ENCODE results near the gene NLRP13.

DNA sequence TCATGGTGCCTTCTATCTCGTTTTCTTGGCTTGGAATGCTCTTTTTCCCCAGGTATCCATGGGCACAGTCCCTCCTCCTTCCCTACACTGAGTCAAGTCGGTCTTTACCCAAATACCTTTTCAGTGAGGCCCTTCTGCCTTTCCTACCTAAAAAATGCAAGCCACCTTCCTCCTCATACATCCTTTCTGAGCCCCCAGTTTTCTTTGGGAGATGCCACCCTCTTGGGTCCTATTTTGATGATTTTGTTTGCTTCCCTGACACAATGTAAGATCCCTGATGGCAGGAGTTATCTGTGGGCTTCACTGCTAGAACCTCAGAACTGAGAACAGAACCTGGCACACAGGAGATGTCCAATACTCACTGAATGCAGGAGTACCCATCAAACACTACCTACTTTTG, 22.3 kb downstream of the NLRP13 start:
- TF ChIP-seq POLR2A (IDR thresholded peaks at IDR 0.05) (no peak), POLR2AphosphoS5 (IDR thresholded peaks at IDR 0.05) (no peak), EP300 (IDR thresholded peaks at IDR 0.05; ENCODE audit: low read depth) (no peak)
- TF ChIP-seq, protein P1, sequence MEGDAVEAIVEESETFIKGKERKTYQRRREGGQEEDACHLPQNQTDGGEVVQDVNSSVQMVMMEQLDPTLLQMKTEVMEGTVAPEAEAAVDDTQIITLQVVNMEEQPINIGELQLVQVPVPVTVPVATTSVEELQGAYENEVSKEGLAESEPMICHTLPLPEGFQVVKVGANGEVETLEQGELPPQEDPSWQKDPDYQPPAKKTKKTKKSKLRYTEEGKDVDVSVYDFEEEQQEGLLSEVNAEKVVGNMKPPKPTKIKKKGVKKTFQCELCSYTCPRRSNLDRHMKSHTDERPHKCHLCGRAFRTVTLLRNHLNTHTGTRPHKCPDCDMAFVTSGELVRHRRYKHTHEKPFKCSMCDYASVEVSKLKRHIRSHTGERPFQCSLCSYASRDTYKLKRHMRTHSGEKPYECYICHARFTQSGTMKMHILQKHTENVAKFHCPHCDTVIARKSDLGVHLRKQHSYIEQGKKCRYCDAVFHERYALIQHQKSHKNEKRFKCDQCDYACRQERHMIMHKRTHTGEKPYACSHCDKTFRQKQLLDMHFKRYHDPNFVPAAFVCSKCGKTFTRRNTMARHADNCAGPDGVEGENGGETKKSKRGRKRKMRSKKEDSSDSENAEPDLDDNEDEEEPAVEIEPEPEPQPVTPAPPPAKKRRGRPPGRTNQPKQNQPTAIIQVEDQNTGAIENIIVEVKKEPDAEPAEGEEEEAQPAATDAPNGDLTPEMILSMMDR (IDR thresholded peaks at IDR 0.05), result no peak

Measured in transverse colon (tissue), 4 donors.